ENCODE data around the gene KANSL2. TPM values are rescaled to one million over a fixed set of nuclear protein-coding genes. Genes with fewer than 3 reads are reported as not detected.

KANSL2 gene
- total and polyA plus RNA-seq, 2 of the 13 experiments (the other 11 are each of a cell fraction or from before 2014, with no cell fraction given): 24.1 to 41.3 TPM

- WGBS (ENCODE audit: low lambda C conversion rate): 85% methylated on average over 1 of the region's 1 CpG
- no peak for ATAC-seq
- intact Hi-C loops (cut with micrococcal nuclease; ENCODE audit: unreplicated experiment) (no loop called here), in situ Hi-C loops (cut with HindIII; ENCODE audit: extremely low pct_ligation_motif_present, low pct_unique_long_range_greater_than_20kb) (no loop called here)
- Histone ChIP-seq H3K9me3 (ENCODE audit: low read length) (no peaks in the 10 kb centered on the region), H3K27me3 (ENCODE audit: control insufficient read depth in 1 of 2, insufficient read depth in 2 of 2, low read length in 2 of 2) (no peaks in the 10 kb centered on the region), H3K27ac (ENCODE audit: extremely low read length, insufficient read depth, low read length) (no peak overlapping the region), H3K4me2 (ENCODE audit: low read depth, low read length) (no peak overlapping the region), H3K9ac (ENCODE audit: insufficient read depth, low read depth, low read length) (no peak overlapping the region), H3K4me3 (replicated peaks in 1 of 3; ENCODE audit: insufficient read depth in 1 of 3, low read depth in 2 of 3, low read length in 3 of 3) (no peak overlapping the region), H3K79me2 (ENCODE audit: insufficient read depth, low read length) (peaks cover 2% of the 10 kb centered on the region), H4K20me1 (ENCODE audit: insufficient read depth, low read length) (no peaks in the 10 kb centered on the region), H3K4me1 (ENCODE audit: insufficient read depth, low read length) (peaks cover 14% of the 10 kb centered on the region), H3K36me3 (replicated peaks in 1 of 2; ENCODE audit: control insufficient read depth in 1 of 2, insufficient read depth in 2 of 2, low read length in 2 of 2) (peaks cover 9 to 29% of the 10 kb centered on the region in 2 experiments), H2AFZ (ENCODE audit: low read length) (no peak overlapping the region)
- no TSS peak for BruUV-seq (replicated peaks)
- FAIRE-seq: no peak
- ChIA-PET CTCF (ENCODE audit: low intra/inter-chr PET ratio, low total read pairs) (no interaction called here), POLR2A (no interaction called here)
- no peak for DNase-seq (ENCODE audit: low spot score)
- TF ChIP-seq CHD2 (IDR thresholded peaks at IDR 0.05; ENCODE audit: low read depth, low read length) (no peak), PHB2 (IDR thresholded peaks at IDR 0.05; ENCODE audit: partially characterized antibody) (no peak), TCF12 (IDR thresholded peaks at IDR 0.05) (no peak), TCF12 (CRISPR knock-in tag; IDR thresholded peaks at IDR 0.05) (no peak), ZNF496 (CRISPR knock-in tag; IDR thresholded peaks at IDR 0.05; ENCODE audit: insufficient replicate concordance) (no peak), PRDM4 (CRISPR knock-in tag; IDR thresholded peaks at IDR 0.05; ENCODE audit: borderline replicate concordance) (no peak), DR1 (CRISPR knock-in tag; IDR thresholded peaks at IDR 0.05) (no peak), SMC3 (IDR thresholded peaks at IDR 0.05; ENCODE audit: low read length) (no peak), GMEB1 (CRISPR knock-in tag; IDR thresholded peaks at IDR 0.05; ENCODE audit: borderline replicate concordance) (no peak), ZNF607 (CRISPR knock-in tag; IDR thresholded peaks at IDR 0.05; ENCODE audit: borderline replicate concordance) (no peak), SMAD9 (CRISPR knock-in tag; IDR thresholded peaks at IDR 0.05) (no peak)
These were observed 6.8 kb upstream of the KANSL2 start for GRCh38 chr12:48688836-48689235.
